Activated CD8-positive, alpha-beta T cell treated with anti-CD3 and anti-CD28 coated beads, Interleukin-2, amount 10 ng/mL, durations not matched to agents 7 days and 5 days (primary cell): ENCODE measurements around the gene KRT85. TPM values are rescaled to one million over a fixed set of nuclear protein-coding genes. Genes with fewer than 3 reads are reported as not detected.
A peak's percentile ranks its signal among the peaks of the same experiment; 100 is the strongest.

Experiments used
- ATAC-seq: fragments of 150-1000 bp; cut with Tn5 transposase; one replicate; pipeline ENCODE4 v1.10.0; 2021; ENCODE audit warnings: moderate library complexity
- CTCF ChIA-PET: fragments of 350-600 bp; sonication (Branson Sonifier 250); formaldehyde crosslinking; loops from one replicate; lab custom pipeline; 2021; ENCODE audit warnings: antibody characterized with exemption; lab: Charles Lee
- POLR2A ChIA-PET: fragments of 350-600 bp; sonication (Branson Sonifier 250); formaldehyde crosslinking; loops from one replicate; lab custom pipeline; 2021; ENCODE audit warnings: antibody characterized with exemption; lab: Charles Lee
- DNase-seq: peaks from one replicate; pipeline ENCODE4 v3.0.0-alpha.2; 2020
- H3K27ac Mint-ChIP-seq: one replicate; pipeline ENCODE4 v1.8.0; 2021; ENCODE audit warnings: mild to moderate bottlenecking, mixed read lengths
- H3K27me3 Mint-ChIP-seq: one replicate; pipeline ENCODE4 v1.8.0; 2021; ENCODE audit warnings: low read depth, mixed read lengths
- H3K36me3 Mint-ChIP-seq: one replicate; pipeline ENCODE4 v1.8.0; 2021; ENCODE audit warnings: low read depth, mixed read lengths
- H3K4me1 Mint-ChIP-seq: one replicate; pipeline ENCODE4 v1.8.0; 2021; ENCODE audit warnings: low read depth, mixed read lengths
- H3K4me3 Mint-ChIP-seq: one replicate; pipeline ENCODE4 v1.8.0; 2021; ENCODE audit warnings: mild to moderate bottlenecking, mixed read lengths
- H3K9me3 Mint-ChIP-seq: one replicate; pipeline ENCODE4 v1.8.0; 2022; ENCODE audit warnings: mixed read lengths; ENCODE audit not compliant: insufficient read depth
- total RNA-seq, 2 experiments: library from RNA; stranded (reverse); gene quantifications; one replicate each; pipeline ENCODE4 v1.2.3, GENCODE V29; 2021

KRT85 gene
- total RNA-seq, 2 experiments from 2014 or later, result not detected

DNA sequence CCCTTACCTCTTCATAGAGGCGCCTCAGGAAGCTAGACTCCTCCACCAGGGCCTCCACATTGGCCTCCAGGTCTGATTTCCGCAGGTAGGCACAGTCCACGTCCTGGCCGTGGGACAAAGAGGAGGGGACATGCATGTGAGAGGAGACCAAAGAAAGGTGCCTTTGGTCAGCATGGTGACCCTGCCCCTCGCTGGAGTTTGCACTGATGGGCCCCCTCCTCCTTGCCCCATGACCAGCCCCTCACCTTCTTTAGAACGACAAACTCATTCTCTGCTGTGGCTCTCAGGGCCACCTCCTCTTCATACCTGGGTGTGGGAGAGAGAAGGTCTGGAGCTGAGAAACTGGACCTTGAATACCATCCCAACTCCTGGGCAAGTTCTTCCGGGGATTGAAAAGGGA is 3.2 kb downstream of the KRT85 start:
- Mint-ChIP-seq H3K36me3 (no peaks in the 10 kb centered on the region), H3K27me3 (peaks cover 14% of the 10 kb centered on the region), H3K27ac (no peak overlapping the region), H3K4me3 (no peak overlapping the region), H3K4me1 (peaks cover 21% of the 10 kb centered on the region), H3K9me3 (no peaks in the 10 kb centered on the region)
- ChIA-PET CTCF (interaction anchor here (0.6 to 1.4 kb wide), 5 partner anchors 10 to 521 kb away, joined by 3 to 4 read pairs (median 3); no protein-coding TSS in a partner anchor), POLR2A (interaction anchor here (0.6 kb wide), 1 partner anchor 126 kb away, joined by 3 read pairs; no protein-coding TSS in a partner anchor)
- no peak for DNase-seq
- no peak for ATAC-seq

DNA sequence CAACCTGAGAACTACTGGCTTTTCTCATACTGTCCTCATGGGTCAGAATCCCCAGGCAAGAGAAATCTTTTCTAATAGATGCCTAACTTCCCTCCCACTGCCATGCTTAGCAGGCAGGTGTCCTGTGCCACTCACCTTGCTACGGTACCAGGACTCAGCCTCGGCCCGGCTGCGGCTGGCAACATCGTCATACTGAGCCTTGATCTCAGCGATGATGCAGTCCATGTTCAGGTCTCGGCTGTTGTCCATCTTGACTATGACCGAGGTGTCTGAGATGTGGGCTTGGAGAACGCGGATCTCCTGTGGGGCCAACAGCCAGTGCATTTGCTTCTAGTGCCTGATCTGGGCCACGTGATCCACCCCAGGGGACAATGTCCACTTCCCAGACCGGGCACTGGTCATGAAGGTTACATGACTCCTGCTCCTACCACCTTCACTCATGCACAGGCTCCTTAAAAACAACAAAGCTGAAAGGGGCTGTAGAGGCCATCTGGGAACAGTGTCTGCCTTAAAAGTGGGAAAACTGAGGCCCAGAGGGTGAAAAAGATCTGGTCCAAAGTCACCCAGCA is 4.1 kb downstream of the KRT85 start:
- Mint-ChIP-seq H3K9me3 (no peaks in the 10 kb centered on the region), H3K36me3 (no peaks in the 10 kb centered on the region), H3K27me3 (peaks cover 11% of the 10 kb centered on the region), H3K27ac (no peak overlapping the region), H3K4me1 (peaks cover 29% of the 10 kb centered on the region), H3K4me3 (no peak overlapping the region)
- ChIA-PET POLR2A (no interaction called here), CTCF (interaction anchor here (0.6 to 1.0 kb wide), 3 partner anchors 11 to 522 kb away, joined by 3 to 4 read pairs (median 3); no protein-coding TSS in a partner anchor)
- no peak for ATAC-seq
- DNase-seq, result no peak

DNA sequence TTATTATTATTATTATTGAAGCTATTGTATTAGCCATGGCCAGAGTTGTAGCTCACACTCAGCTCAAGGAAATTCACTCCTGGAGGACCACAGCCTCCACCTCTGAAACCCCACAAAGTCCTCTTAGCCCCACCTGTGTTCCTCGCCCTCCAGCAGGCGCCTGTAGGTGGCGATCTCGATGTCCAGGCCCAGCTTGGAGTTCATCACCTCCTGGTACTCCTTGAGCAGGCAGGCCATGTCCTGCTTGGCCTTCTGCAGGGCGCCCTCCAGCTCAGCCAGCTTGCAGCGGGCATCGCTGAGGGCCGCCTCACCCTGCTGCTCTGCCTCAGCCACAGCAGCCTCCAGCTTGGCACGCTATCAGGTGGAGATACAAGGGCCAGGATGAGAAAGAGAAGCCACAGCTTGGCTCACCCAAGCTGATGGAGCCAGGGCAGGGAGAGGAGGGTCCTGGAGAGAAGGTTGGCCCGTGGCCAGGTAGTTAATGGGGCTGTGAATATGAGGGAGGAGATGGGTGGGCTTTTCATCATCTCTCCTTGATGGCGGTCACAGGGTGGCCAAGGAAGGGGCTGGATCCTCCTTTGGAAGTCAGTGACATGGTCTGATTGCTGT is 5.1 kb downstream of the KRT85 start:
- POLR2A ChIA-PET, result no interaction called here
- no peaks in the 10 kb centered on the region for H3K9me3 Mint-ChIP-seq
- H3K4me1 Mint-ChIP-seq, result peaks cover 37% of the 10 kb centered on the region
- no peaks in the 10 kb centered on the region for H3K36me3 Mint-ChIP-seq
- no peak overlapping the region for H3K27ac Mint-ChIP-seq
- DNase-seq, result peak; percentile 31
- peaks cover 14% of the 10 kb centered on the region for H3K27me3 Mint-ChIP-seq
- H3K4me3 Mint-ChIP-seq, result no peak overlapping the region
- no peak for ATAC-seq
- CTCF ChIA-PET, result interaction anchor here (1.0 to 2.7 kb wide), 9 partner anchors 8 to 246 kb away, joined by 3 to 21 read pairs (median 4); partner anchors contain the start of gene KRT86

DNA sequence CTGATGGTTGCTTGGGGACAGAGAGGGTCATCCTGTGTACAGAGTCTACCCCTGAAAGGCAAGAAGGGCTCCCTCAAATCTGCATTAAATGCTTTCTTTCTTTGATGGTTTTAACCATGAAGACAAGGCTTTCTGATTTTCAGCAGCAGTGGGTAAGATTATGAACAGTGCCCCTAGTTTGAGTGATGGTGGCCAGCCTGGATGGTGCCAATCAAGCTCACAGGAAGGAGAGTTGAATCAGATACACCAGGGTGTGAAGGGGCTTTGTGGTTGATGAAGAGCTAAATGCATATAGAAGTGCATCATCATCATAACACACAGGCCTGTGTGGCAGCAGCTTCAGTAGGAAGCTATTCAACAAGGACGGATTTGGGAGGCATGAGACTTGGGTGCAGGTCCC is 5.7 kb downstream of the KRT85 start:
- DNase-seq, result no peak

DNA sequence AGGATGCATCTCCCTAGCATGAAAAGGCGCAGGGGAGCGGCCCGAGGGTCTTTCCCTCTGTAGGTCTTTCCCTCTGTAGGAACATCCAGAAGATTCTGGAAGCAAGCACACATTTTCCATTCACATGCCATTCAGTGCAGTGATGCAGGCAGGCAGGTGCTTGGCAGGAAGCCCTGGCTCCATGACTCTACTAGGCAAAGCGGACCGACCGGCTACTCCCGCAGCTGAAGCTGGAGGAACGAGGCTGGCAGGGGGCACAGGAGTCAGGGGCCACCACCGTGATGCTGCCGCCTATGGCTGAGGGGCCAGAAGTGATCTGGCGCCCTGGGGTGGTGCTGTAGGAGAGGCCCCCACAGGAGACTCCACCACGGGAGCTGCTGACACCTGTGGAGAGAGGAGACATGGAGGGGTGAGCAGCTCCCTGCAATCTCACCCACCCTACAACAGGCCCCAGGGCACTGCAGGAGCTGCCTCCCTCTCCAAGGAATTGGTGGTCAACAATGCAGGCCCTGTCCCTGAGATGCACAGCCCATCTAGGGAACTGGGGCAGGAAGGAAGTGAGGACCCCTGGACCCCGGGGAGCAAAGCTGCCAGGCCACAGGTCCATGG is 6.5 kb downstream of the KRT85 start:
- ATAC-seq (no peak), DNase-seq (no peak)
- H3K4me1 Mint-ChIP-seq, result peaks cover 37% of the 10 kb centered on the region
- H3K36me3 Mint-ChIP-seq, result no peaks in the 10 kb centered on the region
- peaks cover 11% of the 10 kb centered on the region for H3K27me3 Mint-ChIP-seq
- H3K27ac Mint-ChIP-seq, result no peak overlapping the region
- POLR2A ChIA-PET, result no interaction called here
- no peaks in the 10 kb centered on the region for H3K9me3 Mint-ChIP-seq
- CTCF ChIA-PET, result interaction anchor here (0.7 to 3.1 kb wide), 9 partner anchors 9 to 519 kb away, joined by 3 to 21 read pairs (median 6); partner anchors contain the start of gene KRT86
- no peak overlapping the region for H3K4me3 Mint-ChIP-seq

More for the DNA sequence above, 5.7 kb downstream of the KRT85 start:
- ATAC-seq, result no peak
- Mint-ChIP-seq H3K27me3 (peaks cover 13% of the 10 kb centered on the region), H3K36me3 (no peaks in the 10 kb centered on the region), H3K9me3 (no peaks in the 10 kb centered on the region), H3K27ac (no peak overlapping the region), H3K4me1 (peaks cover 37% of the 10 kb centered on the region), H3K4me3 (no peak overlapping the region)
- POLR2A ChIA-PET, result no interaction called here
- CTCF ChIA-PET, result interaction anchor here (0.7 to 2.7 kb wide), 12 partner anchors 9 to 518 kb away, joined by 3 to 21 read pairs (median 4); partner anchors contain the start of gene KRT86

DNA sequence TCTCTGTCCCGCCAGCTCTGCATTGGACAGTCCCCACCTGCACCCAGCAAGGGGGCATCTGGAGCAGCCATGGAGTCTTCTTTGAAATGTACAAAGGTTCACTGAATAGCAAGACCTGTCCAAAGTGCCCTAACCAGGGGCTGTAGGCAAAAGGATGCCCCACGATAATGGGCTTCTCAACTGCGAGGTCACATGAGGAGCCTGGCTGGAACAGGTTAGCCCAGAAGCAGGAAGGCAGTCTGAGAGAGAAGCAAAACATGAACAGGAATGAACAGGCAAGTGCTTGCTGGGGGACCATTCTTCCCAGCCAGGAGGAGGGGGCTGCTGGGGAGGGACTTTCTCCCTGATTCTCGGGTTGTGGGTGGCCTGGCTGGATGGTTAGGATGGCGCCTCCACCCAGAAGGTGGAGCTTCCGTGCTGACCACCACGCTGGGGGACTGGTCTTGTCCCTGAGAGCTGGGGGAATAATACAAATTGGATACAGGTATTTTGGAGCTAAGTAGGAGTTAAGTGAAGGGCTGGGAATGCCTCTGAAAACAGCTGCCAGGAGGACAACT is 7.1 kb downstream of the KRT85 start:
- Mint-ChIP-seq H3K4me3 (no peak overlapping the region), H3K27me3 (peaks cover 9% of the 10 kb centered on the region), H3K4me1 (peaks cover 37% of the 10 kb centered on the region), H3K36me3 (no peaks in the 10 kb centered on the region), H3K27ac (no peak overlapping the region), H3K9me3 (no peaks in the 10 kb centered on the region)
- DNase-seq, result no peak
- POLR2A ChIA-PET, result no interaction called here
- CTCF ChIA-PET, result interaction anchor here (1.7 to 3.1 kb wide), 4 partner anchors 9 to 519 kb away, joined by 6 to 21 read pairs (median 8); no protein-coding TSS in a partner anchor
- ATAC-seq, result no peak

DNA sequence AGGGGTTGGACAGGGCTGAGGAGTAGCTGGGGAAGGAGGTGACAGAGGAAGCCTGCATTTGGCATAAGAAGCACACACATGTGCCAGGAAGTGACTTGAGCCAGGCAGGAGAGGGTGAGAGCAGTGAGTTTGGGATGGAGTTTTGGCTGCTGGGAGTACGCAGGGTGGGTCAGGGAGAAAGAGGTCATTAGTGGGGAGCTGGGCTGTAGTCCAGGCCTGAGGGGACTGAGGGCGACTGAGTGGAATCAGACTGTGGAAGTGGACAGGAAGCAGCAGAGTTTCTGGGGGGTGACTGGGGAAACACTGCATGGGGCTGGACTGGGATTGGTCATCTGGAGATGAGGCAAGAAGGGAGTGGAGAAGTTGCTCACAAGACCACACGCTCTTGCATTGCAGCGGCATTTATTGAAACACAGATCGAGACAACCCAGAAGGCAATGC is 7.6 kb downstream of the KRT85 start:
- Mint-ChIP-seq H3K27ac (peak overlapping the region; percentile 7), H3K4me3 (no peak overlapping the region), H3K9me3 (no peaks in the 10 kb centered on the region), H3K4me1 (peaks cover 37% of the 10 kb centered on the region), H3K36me3 (no peaks in the 10 kb centered on the region), H3K27me3 (peaks cover 11% of the 10 kb centered on the region)
- ChIA-PET CTCF (interaction anchor here (1.7 to 3.1 kb wide), 4 partner anchors 10 to 80 kb away, joined by 4 to 9 read pairs (median 6); no protein-coding TSS in a partner anchor), POLR2A (no interaction called here)
- DNase-seq (no peak), ATAC-seq (no peak)

DNA sequence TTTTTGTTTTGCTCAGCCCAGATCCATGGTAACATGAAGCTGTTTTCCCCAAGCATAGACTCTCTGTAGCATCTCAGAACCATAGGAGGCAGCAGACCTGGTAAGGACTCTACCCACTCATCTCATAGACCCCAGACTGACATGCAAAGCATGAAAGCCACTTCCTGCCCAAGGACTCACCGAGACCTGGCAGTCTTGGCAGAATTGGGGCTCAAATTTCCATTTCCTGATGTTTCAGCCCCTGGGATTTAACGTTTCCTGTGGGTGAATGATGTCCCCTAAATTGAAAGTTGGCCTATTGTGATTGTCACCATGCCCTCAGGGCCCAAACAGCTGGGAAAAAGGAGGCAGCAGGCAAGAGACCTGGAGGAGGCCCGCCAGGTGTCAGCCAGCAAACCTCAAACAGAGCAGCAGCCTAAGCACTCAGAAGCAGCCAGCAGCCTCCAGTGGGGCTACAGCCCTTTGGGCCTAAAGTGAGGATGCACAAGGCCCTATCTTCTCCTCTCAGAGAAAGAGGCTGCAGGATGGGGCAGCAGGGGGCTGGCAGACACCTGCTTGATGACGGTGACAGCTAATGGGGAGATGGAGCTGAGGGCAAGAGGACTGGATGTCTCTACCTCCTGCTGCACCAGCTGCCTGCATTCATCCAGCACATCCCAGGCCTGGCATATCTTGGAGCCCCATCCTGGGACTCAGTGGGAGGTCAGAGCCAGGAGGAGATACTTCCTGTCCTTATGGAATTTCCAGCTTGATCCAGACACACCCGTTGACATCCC is 8.5 kb downstream of the KRT85 start:
- DNase-seq, result peak; percentile 75
- Mint-ChIP-seq H3K36me3 (no peaks in the 10 kb centered on the region), H3K9me3 (no peaks in the 10 kb centered on the region), H3K4me1 (peaks cover 37% of the 10 kb centered on the region), H3K27ac (peak overlapping the region; percentile 76), H3K4me3 (no peak overlapping the region), H3K27me3 (peaks cover 14% of the 10 kb centered on the region)
- ChIA-PET CTCF (interaction anchor here (0.7 to 3.1 kb wide), 7 partner anchors 11 to 216 kb away, joined by 3 to 9 read pairs (median 6); no protein-coding TSS in a partner anchor), POLR2A (interaction anchor here (0.6 kb wide), 1 partner anchor 442 kb away, joined by 3 read pairs; no protein-coding TSS in a partner anchor)
- peak; percentile 97 for ATAC-seq

DNA sequence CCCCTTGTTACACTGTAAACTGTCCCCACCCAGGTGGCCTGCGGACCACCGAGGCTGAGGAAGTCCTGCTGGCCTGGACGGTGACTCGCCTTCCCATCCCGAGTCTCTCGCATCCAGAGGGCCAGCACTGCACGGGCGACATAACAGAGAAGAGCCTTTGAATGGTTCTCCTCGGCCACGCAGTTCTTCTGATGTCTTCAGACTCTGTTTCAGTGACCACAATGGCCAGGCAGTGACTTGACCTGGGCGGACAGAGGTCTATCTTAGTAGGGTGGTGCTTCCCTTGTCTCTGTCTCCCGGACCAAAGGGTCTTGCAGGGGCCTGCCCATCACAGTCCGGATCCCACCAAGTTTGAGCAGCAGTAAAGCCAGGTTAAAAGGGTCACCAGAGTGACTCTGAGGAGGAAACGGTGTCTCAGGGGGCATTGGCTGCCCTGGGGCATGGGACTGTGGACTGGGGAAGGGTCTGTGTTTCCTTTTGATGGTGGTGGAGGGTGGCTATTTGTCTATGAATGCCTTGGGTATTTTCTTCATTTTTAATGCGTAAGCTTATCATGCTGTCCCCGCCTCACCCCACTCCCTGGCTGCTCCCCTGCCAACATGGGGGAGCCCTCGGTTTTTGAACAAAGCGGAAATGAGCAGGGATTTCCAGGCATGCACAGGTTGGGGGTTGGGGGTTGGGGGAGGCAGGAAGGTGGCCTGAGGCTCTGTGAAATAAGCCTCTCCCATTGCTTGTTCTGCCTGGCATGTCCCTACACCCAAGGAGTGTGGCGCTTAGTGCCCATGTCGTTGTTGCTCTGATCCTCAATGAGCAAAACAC is 10.3 kb downstream of the KRT85 start:
- Mint-ChIP-seq H3K27ac (no peak overlapping the region), H3K4me3 (no peak overlapping the region), H3K27me3 (peaks cover 23% of the 10 kb centered on the region), H3K9me3 (no peaks in the 10 kb centered on the region), H3K36me3 (no peaks in the 10 kb centered on the region), H3K4me1 (peaks cover 39% of the 10 kb centered on the region)
- POLR2A ChIA-PET, result no interaction called here
- CTCF ChIA-PET, result interaction anchor here (1.1 kb wide), 1 partner anchor 19 kb away, joined by 4 read pairs; no protein-coding TSS in a partner anchor
- DNase-seq (no peak), ATAC-seq (no peak)

DNA sequence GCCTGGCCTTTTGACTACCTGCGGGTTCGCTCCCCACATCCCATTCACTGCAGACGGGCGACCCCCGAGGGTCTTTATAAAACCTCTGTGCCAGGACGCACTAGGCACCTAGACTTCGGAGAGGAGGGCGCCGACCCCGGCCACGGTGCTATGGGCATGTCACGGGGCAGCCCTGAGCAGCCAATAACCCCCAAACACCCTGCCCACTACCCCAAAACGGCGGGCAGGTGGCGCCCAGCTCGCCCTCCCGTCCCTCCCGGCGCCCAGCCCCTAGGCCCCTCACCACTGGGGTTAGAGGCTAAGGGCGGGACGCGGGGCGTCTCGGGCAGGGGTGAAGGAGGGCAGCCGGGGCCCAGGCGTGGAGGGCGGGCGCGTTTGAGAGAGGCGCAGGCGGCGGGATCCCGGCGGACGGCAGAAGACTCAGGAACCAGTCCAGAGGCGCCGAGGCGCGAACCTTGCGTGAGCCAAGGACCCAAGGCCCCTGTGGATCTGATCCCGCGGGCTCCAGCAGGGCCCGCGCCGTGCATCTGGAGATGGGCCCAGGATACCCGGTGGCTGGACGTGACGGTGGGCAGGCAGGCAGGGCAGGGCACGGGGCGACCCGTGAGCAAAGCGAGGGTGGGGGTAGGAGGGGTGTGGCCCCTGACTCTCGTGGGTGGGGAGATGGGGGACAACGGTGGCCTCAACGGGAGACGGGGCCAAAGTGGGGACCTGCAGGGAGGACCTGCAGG is 11.1 kb downstream of the KRT85 start:
- ChIA-PET CTCF (no interaction called here), POLR2A (no interaction called here)
- no peak overlapping the region for H3K4me3 Mint-ChIP-seq
- ATAC-seq (no peak), DNase-seq (no peak)
- H3K9me3 Mint-ChIP-seq, result no peaks in the 10 kb centered on the region
- no peak overlapping the region for H3K27ac Mint-ChIP-seq
- H3K36me3 Mint-ChIP-seq, result no peaks in the 10 kb centered on the region
- H3K27me3 Mint-ChIP-seq, result peaks cover 26% of the 10 kb centered on the region
- H3K4me1 Mint-ChIP-seq, result peaks cover 36% of the 10 kb centered on the region
